Endothelial cell (in vitro differentiated cells): ENCODE results near the gene P2RY2. TPM values are rescaled to one million over a fixed set of nuclear protein-coding genes. Genes with fewer than 3 reads are reported as not detected.
"Not testable (repeated sequence)": the region's sequence is repeated elsewhere in the genome, so short reads cannot be mapped to it uniquely, and the experiment has no call there.

ENCODE experiments used
- DNase-seq: peaks from one replicate; pipeline ENCODE4 v3.0.0; 2021; ENCODE audit warnings: low spot score
- H3K27ac Mint-ChIP-seq: one replicate; pipeline ENCODE4 v1.8.0; 2021; ENCODE audit warnings: mixed read lengths, inconsistent platforms; ENCODE audit not compliant: unreplicated experiment
- H3K27me3 Mint-ChIP-seq: one replicate; pipeline ENCODE4 v1.8.0; 2021; ENCODE audit warnings: mild to moderate bottlenecking, moderate library complexity, mixed read lengths, inconsistent platforms; ENCODE audit not compliant: unreplicated experiment
- H3K36me3 Mint-ChIP-seq: one replicate; pipeline ENCODE4 v1.8.0; 2021; ENCODE audit warnings: mild to moderate bottlenecking, low read depth, mixed read lengths, inconsistent platforms; ENCODE audit not compliant: unreplicated experiment
- H3K4me1 Mint-ChIP-seq: one replicate; pipeline ENCODE4 v1.8.0; 2021; ENCODE audit warnings: mild to moderate bottlenecking, mixed read lengths, inconsistent platforms; ENCODE audit not compliant: unreplicated experiment
- H3K4me3 Mint-ChIP-seq: one replicate; pipeline ENCODE4 v1.8.0; 2021; ENCODE audit warnings: mild to moderate bottlenecking, mixed read lengths, inconsistent platforms; ENCODE audit not compliant: unreplicated experiment
- H3K9me3 Mint-ChIP-seq: one replicate; pipeline ENCODE4 v1.8.0; 2021; ENCODE audit warnings: mixed read lengths, inconsistent platforms; ENCODE audit not compliant: unreplicated experiment
- total RNA-seq: library from RNA; stranded (reverse); fragmentation: NEBNext Ultra II Directional; extraction: Animal tissue kit (Norgen Biotek cat#: 25700); gene quantifications from one replicate; pipeline ENCODE4 v1.2.1, GENCODE V29; 2021; ENCODE audit not compliant: unreplicated experiment
- TF ChIP-seq, protein P1 (sequence below): fragments of 200-600 bp; sonication (generic); IDR thresholded peaks from one replicate; pipeline ENCODE4 v1.5.0; 2021; ENCODE audit warnings: antibody characterized with exemption; ENCODE audit not compliant: unreplicated experiment

The P2RY2 gene
- total RNA-seq, 1 donor from 2014 or later = 0.10 TPM

DNA sequence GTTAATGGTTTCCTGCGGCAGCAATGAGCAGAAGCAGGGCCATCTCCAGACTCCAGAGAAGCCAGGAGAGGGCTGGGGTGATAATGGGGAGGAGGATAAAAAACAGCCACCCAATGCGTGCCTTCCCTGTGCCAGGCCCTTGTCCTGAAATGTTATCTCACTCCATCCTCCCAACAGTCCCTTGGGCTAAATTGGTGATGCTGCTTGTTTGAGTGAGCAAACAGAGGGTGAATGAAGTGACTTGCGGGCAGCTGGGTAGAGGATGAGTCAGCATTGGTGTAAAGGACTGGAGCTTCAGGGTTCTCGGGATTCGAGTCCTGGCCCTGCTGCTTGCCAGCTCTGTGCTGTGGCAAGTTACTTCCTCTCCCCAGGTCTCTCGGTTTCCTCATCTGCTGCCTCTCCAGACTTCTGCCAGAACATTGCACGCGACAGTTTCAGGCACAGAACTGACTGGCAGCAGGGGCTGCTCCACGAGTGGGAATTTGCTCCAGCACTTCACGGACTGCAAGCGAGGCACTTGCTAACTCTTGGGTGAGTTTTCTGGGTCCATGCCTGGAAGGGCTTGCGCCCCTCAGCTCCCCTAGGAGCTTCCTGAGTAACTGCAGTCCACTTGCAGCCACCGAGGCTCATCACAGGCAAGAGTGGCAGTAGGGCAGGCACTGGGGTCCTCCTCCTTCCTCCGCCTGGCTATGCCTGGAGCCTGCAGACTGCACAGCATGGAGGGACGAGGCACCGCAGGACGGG is 54.0 kb downstream of the P2RY2 start, which contains the start of gene P2RY6:
TSS of gene P2RY6 (plus strand) at position 403 of the 744 bp plus-strand sequence. CDS start 24,181 bp downstream, outside the sequence.
- H3K4me3 Mint-ChIP-seq = no peak within 1 kb of the TSS
- no peak for DNase-seq
- TF ChIP-seq, protein P1, sequence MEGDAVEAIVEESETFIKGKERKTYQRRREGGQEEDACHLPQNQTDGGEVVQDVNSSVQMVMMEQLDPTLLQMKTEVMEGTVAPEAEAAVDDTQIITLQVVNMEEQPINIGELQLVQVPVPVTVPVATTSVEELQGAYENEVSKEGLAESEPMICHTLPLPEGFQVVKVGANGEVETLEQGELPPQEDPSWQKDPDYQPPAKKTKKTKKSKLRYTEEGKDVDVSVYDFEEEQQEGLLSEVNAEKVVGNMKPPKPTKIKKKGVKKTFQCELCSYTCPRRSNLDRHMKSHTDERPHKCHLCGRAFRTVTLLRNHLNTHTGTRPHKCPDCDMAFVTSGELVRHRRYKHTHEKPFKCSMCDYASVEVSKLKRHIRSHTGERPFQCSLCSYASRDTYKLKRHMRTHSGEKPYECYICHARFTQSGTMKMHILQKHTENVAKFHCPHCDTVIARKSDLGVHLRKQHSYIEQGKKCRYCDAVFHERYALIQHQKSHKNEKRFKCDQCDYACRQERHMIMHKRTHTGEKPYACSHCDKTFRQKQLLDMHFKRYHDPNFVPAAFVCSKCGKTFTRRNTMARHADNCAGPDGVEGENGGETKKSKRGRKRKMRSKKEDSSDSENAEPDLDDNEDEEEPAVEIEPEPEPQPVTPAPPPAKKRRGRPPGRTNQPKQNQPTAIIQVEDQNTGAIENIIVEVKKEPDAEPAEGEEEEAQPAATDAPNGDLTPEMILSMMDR = no peak
- H3K4me1 Mint-ChIP-seq = peaks cover 24% of the 10 kb centered on the region
- H3K9me3 Mint-ChIP-seq = no peaks in the 10 kb centered on the region
- H3K27me3 Mint-ChIP-seq = peaks cover 9% of the 10 kb centered on the region
- no peak within 1 kb of the TSS for H3K27ac Mint-ChIP-seq
- no peaks in the 10 kb centered on the region for H3K36me3 Mint-ChIP-seq

DNA sequence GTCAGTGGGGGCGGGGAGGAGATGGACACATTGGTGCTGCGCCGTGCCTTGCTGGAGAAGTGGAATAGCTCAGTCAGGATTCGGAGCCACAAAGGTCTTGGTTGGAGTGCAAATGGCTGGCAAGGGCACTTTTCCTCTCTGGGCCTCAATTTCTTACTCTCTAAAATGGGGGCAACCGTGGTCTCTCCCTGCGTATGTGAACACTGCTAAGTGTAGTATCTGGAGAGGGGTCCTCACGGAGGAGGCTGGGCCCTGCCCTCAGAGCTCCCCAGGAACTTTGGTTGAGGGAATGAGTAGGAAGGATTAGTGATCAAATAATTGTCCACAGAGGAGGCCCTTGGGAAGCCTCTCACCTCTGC is 54.6 kb downstream of the P2RY2 start:
- Mint-ChIP-seq H3K4me3 (no peak overlapping the region), H3K27me3 (peaks cover 9% of the 10 kb centered on the region)

DNA sequence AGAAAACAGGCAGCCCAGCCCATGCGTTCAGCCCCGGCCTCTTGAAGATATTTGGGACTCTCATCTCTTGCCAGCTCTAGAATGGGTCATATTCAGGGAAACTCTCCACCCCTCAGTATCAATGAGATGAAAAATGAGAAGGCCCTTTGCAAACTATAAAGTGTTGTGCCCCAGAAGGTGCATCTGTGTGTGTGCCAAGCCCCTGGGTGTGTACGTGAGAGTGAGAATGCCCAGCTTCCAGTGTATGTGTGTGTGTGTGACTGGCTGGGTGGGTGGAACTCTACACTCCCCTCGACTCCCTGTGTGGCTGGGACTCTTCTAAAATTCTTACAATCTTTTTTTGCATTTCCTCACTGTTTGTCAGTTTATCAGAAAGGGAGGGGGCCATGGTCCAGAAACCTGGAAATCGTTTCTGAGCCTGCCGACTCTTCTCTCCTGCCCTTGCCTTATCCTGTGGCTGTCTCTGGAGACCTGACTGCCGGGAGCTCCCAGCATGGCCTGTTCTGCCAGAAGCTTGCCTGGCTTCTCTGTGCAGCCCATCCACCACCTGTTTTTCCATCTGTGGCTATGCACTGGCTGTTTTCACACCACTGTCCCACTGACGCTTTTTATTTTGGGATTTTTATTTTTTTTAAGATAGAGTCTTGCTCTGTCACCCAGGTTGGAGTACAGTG is 55.3 kb downstream of the P2RY2 start:
- DNase-seq = no peak
- Mint-ChIP-seq H3K27ac (no peak overlapping the region), H3K4me3 (no peak overlapping the region), H3K9me3 (no peaks in the 10 kb centered on the region), H3K36me3 (no peaks in the 10 kb centered on the region), H3K4me1 (peaks cover 24% of the 10 kb centered on the region), H3K27me3 (peaks cover 6% of the 10 kb centered on the region)
- TF ChIP-seq, protein P1 = no peak

More for the DNA sequence above, 54.6 kb downstream of the P2RY2 start:
- Mint-ChIP-seq H3K4me1 (peaks cover 24% of the 10 kb centered on the region), H3K9me3 (no peaks in the 10 kb centered on the region), H3K27ac (no peak overlapping the region), H3K36me3 (no peaks in the 10 kb centered on the region)
- TF ChIP-seq, protein P1 = no peak
- DNase-seq = no peak

DNA sequence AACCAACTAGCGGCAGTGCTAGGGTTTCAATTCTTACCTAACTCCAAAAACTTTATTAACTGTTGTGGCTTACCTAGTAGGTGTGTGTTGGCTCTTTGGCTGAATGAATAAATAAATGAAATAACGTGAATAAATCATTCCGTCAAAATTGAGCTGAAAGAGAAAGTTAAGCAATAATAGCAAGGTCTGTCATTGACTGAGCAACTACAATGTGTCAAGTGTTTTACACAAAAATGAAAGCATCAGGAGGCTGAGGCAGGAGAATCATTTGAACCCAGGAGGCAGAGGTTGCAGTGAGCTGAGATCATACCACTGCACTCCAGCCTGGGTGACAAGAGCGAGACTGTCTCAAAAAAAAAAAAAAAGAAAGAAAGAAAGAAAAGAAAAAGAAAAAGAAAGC is 56.1 kb downstream of the P2RY2 start:
- H3K4me3 Mint-ChIP-seq, H3K9me3 Mint-ChIP-seq: not testable (repeated sequence)

DNA sequence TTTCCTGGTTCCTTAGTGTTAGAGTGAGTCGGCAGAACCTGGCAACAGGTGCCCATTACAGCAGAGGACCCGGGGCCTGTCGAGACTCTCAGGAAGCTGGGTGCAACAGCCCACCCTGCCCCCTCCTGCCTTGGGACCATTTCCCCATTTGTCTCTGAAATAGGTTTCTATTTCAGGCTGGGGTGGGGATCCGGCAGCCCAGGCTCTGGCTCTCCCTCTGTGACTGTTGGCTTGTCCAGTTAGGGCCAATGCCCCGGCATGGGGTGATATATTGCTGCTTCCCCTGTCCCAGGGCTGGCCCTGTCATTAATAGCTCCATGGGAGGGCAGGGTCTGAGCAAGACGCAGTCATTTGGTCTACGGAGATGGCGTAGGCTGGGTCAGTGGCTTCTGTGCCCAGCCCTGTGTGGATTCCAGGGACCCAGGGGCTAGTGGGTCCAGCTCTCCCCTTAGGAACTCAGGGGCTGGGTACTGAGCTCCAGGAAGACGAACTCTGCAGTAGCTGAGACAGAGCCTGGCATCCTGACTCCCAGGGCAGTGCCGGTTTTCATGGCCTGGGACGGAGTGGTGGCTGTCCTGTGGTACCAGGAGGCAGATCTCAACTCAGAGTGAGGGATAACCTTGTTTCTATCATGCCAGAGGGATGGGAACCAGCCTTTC is 56.8 kb downstream of the P2RY2 start:
- H3K36me3 Mint-ChIP-seq = no peaks in the 10 kb centered on the region
- TF ChIP-seq, protein P1 = no peak
- no peak overlapping the region for H3K27ac Mint-ChIP-seq
- peaks cover 9% of the 10 kb centered on the region for H3K27me3 Mint-ChIP-seq
- peaks cover 12% of the 10 kb centered on the region for H3K4me1 Mint-ChIP-seq
- DNase-seq = no peak
- H3K9me3 Mint-ChIP-seq = no peaks in the 10 kb centered on the region
- no peak overlapping the region for H3K4me3 Mint-ChIP-seq

More for the DNA sequence above, 56.1 kb downstream of the P2RY2 start:
- not testable (repeated sequence) for H3K36me3 Mint-ChIP-seq, DNase-seq, H3K27me3 Mint-ChIP-seq, H3K27ac Mint-ChIP-seq
- H3K4me1 Mint-ChIP-seq = peaks cover 19% of the 10 kb centered on the region
